B cell (primary cell): ENCODE measurements around the gene HOXB8. TPM values are rescaled to one million over a fixed set of nuclear protein-coding genes. Genes with fewer than 3 reads are reported as not detected.

ENCODE experiments used
- ATAC-seq: fragments of 200-7000 bp; cut with Tn5 transposase; one replicate; pipeline ENCODE4 v1.10.0; 2021; ENCODE audit warnings: low read depth, mild to moderate bottlenecking, moderate number of reproducible peaks, moderate library complexity
- CTCF ChIA-PET: fragments of 350-600 bp; sonication (Branson Sonifier 250); formaldehyde crosslinking; loops from one replicate; lab custom pipeline; 2021; ENCODE audit warnings: antibody characterized with exemption, inconsistent platforms; lab: Charles Lee
- POLR2A ChIA-PET: fragments of 350-600 bp; sonication (Branson Sonifier 250); formaldehyde crosslinking; loops from one replicate; lab custom pipeline; 2021; ENCODE audit warnings: antibody characterized with exemption; lab: Charles Lee
- DNase-seq: peaks from one replicate; pipeline ENCODE4 v3.0.0; 2013
- H2AFZ ChIP-seq: 2 replicates; pipeline ENCODE4 v1.6.1; 2012; ENCODE audit warnings: mild to moderate bottlenecking, low read depth, low read length; ENCODE audit not compliant: insufficient read depth, poor library complexity, severe bottlenecking
- H3K27ac ChIP-seq, 2 donors: 1 replicate in 1 of 2; 2 replicates in 1 of 2; pipeline ENCODE4 v1.5.1; 2012 to 2013; ENCODE audit warnings: low read length in 2 of 2, mild to moderate bottlenecking in 2 of 2, moderate library complexity in 1 of 2
- H3K27me3 ChIP-seq, 4 experiments: fragments of 200-600 bp in 1 of 4; sonication (generic) in 1 of 4; replicated peaks in 1 of 4; 1 replicate in 2 of 4; 2 replicates in 2 of 4; pipeline versions ENCODE4 v1.6.1 to v1.7.0; 2013 to 2016; ENCODE audit warnings: low read length in 3 of 4, mild to moderate bottlenecking in 2 of 4, mixed read lengths in 1 of 4, moderate library complexity in 1 of 4; ENCODE audit not compliant: insufficient read depth in 4 of 4, control insufficient read depth in 3 of 4; ENCODE audit errors: control extremely low read depth in 1 of 4
- H3K36me3 ChIP-seq, 2 experiments: replicated peaks in 1 of 2; 1 replicate in 1 of 2; 2 replicates in 1 of 2; pipeline versions ENCODE4 v1.6.1 to v1.7.1; 2013; ENCODE audit warnings: low read length in 1 of 2; ENCODE audit not compliant: insufficient read depth in 2 of 2, control insufficient read depth in 1 of 2; ENCODE audit errors: control extremely low read depth in 1 of 2, extremely low read depth in 1 of 2
- H3K4me1 ChIP-seq, 2 donors: fragments of 200-600 bp in 1 of 2; sonication (generic) in 1 of 2; 1 replicate in 1 of 2; 2 replicates in 1 of 2; pipeline versions ENCODE4 v1.5.1 to v1.6.1; 2013 to 2017; ENCODE audit warnings: low read length in 2 of 2; ENCODE audit not compliant: control insufficient read depth in 2 of 2, insufficient read depth in 2 of 2
- H3K4me2 ChIP-seq: replicated peaks from 2 replicates; pipeline ENCODE3; 2012; ENCODE audit warnings: mild to moderate bottlenecking, low read depth, low read length; ENCODE audit not compliant: poor library complexity, severe bottlenecking
- H3K4me3 ChIP-seq, 5 experiments: fragments of 200-600 bp in 1 of 5; sonication (generic) in 1 of 5; 1 replicate in 3 of 5; 2 replicates in 2 of 5; pipeline versions ENCODE4 v1.5.1 to v1.7.0; 2011 to 2016; ENCODE audit warnings: low read length in 4 of 5, mild to moderate bottlenecking in 4 of 5, low read depth in 2 of 5, control low read depth in 1 of 5, moderate library complexity in 1 of 5; ENCODE audit not compliant: insufficient read depth in 1 of 5; ENCODE audit errors: control extremely low read depth in 1 of 5, extremely low read depth in 1 of 5
- H3K79me2 ChIP-seq: fragments of 200-600 bp; sonication (generic); one replicate; pipeline ENCODE4 v1.6.0; 2016; ENCODE audit warnings: low read length; ENCODE audit not compliant: control insufficient read depth, insufficient read depth
- H3K9ac ChIP-seq: fragments of 200-600 bp; sonication (generic); 2 replicates; pipeline ENCODE4 v1.6.1; 2017; ENCODE audit warnings: mild to moderate bottlenecking, low read length, moderate library complexity
- H3K9me3 ChIP-seq, 3 donors: one replicate each; pipeline versions ENCODE4 v1.6.1 to v1.7.1; 2013; ENCODE audit warnings: low read length in 2 of 3; ENCODE audit not compliant: control insufficient read depth in 2 of 3, insufficient read depth in 1 of 3; ENCODE audit errors: control extremely low read depth in 1 of 3
- H4K20me1 ChIP-seq: 2 replicates; pipeline ENCODE4 v1.6.0; 2012; ENCODE audit warnings: mild to moderate bottlenecking, low read length; ENCODE audit not compliant: insufficient read depth, control insufficient read depth, poor library complexity, severe bottlenecking
- H3K27ac Mint-ChIP-seq: one replicate; pipeline ENCODE4 v1.8.0; 2021; ENCODE audit warnings: mixed read lengths
- H3K27me3 Mint-ChIP-seq: one replicate; pipeline ENCODE4 v1.8.0; 2021; ENCODE audit warnings: mixed read lengths
- H3K4me1 Mint-ChIP-seq: one replicate; pipeline ENCODE4 v1.8.0; 2021; ENCODE audit warnings: mixed read lengths
- H3K4me3 Mint-ChIP-seq: one replicate; pipeline ENCODE4 v1.8.0; 2021; ENCODE audit warnings: mixed read lengths
- H3K9me3 Mint-ChIP-seq: one replicate; pipeline ENCODE4 v1.8.0; 2022; ENCODE audit warnings: mixed read lengths; ENCODE audit not compliant: insufficient read depth
- CTCF ChIP-seq: fragments of 200-600 bp; IDR thresholded peaks from one replicate; pipeline ENCODE4 v1.8.0; 2022; ENCODE audit warnings: antibody characterized with exemption, mild to moderate bottlenecking
- EZH2 ChIP-seq: IDR thresholded peaks from 2 replicates; pipeline ENCODE4 v1.6.1; 2012; ENCODE audit warnings: borderline replicate concordance, low read depth, mild to moderate bottlenecking, moderate library complexity, low read length; ENCODE audit not compliant: insufficient read depth, poor library complexity, severe bottlenecking
- WGBS: methylation state at CpG from one replicate; pipeline ENCODE4 v1.1.5; 2013; ENCODE audit warnings: missing lambda C conversion rate; ENCODE audit not compliant: insufficient coverage; 5-methylcytosine and 5-hydroxymethylcytosine counted together
- intact Hi-C: fragments of 100-400 bp; cut with micrococcal nuclease; formaldehyde crosslinking; loops from one replicate; pipeline ENCODE4 v1.10.0; 2022
- polyA plus RNA-seq: library from polyadenylated mRNA; depleted of rRNA; stranded (reverse); fragments of >200 nt; gene quantifications from 2 replicates; pipeline ENCODE4 v1.2.3, GENCODE V29; 2012
- total RNA-seq, 2 donors: library from RNA; stranded (reverse); fragments of 120-200 nt in 1 of 2; gene quantifications; 1 replicate in 1 of 2; 2 replicates in 1 of 2; pipeline versions ENCODE4 v1.2.3 to v1.2.4, GENCODE V29; 2013 to 2022

HOXB8 gene
- total and polyA plus RNA-seq, 2 donors (not counting 1 experiment from before 2014, with no cell fraction given): not detected

- H3K9ac ChIP-seq: no peak overlapping the region
- H3K4me3 ChIP-seq: peak overlapping the region in 1 of 5 experiments; percentile 17
- H3K36me3 ChIP-seq: no peaks in the 10 kb centered on the region
- Mint-ChIP-seq H3K27ac (no peak overlapping the region), H3K4me1 (peaks cover 49% of the 10 kb centered on the region), H3K9me3 (no peaks in the 10 kb centered on the region), H3K4me3 (peak overlapping the region; percentile 58), H3K27me3 (peaks cover 97% of the 10 kb centered on the region)
- no peaks in the 10 kb centered on the region for H3K79me2 ChIP-seq
- H3K4me2 ChIP-seq: peak overlapping the region; percentile 53
- H3K9me3 ChIP-seq: peaks cover 0 to 9% (median 0%) of the 10 kb centered on the region in 3 donors
- H3K4me1 ChIP-seq: peaks cover 55 to 59% of the 10 kb centered on the region in 2 donors
- no peak for DNase-seq
- ChIA-PET POLR2A (no interaction called here), CTCF (interaction anchor here (1.4 to 3.2 kb wide), 7 partner anchors 13 to 326 kb away, joined by 3 to 13 read pairs (median 6); no protein-coding TSS in a partner anchor)
- H4K20me1 ChIP-seq: peaks cover 4% of the 10 kb centered on the region
- H3K27me3 ChIP-seq: peaks cover 0 to 99% (median 83%) of the 10 kb centered on the region in 4 experiments
- H3K27ac ChIP-seq: no peak overlapping the region
- no peak overlapping the region for H2AFZ ChIP-seq
- TF ChIP-seq EZH2 (no peak), CTCF (no peak)
- intact Hi-C loops: no loop called here
- no peak for ATAC-seq
- 3% methylated on average over 4 of the region's 10 CpGs for WGBS
Measured at GRCh38 chr17:48589060-48589830, 25.8 kb downstream of the HOXB8 start.

DNA sequence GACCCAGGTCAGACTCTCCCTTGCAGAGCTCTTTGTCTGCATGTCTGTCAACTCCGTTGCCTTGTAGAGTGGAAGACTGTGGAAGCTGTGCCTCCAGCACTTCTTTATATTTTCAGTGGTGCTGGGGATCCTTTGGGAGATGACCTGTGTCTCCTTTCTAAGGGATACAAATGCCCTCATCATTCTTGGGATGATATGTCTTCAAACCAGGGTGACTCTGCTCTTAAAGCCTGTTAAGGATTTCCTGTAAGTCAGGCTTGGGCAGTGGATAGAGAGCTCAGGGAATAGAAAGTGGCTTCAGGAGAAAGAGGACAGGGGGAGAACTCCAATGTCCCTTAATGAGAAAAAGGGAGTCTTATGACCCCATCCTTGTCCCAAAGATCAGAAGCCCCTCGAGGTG lies 26.6 kb downstream of the HOXB8 start:
- intact Hi-C loops: no loop called here
- no peaks in the 10 kb centered on the region for H3K36me3 ChIP-seq
- peaks cover 0 to 100% (median 87%) of the 10 kb centered on the region in 4 experiments for H3K27me3 ChIP-seq
- ChIA-PET POLR2A (no interaction called here), CTCF (interaction anchor here (0.9 to 3.2 kb wide), 9 partner anchors 9 to 328 kb away, joined by 3 to 13 read pairs (median 5); no protein-coding TSS in a partner anchor)
- peaks cover 96% of the 10 kb centered on the region for H3K27me3 Mint-ChIP-seq
- no peaks in the 10 kb centered on the region for H3K9me3 Mint-ChIP-seq
- ATAC-seq: no peak
- peaks cover 43% of the 10 kb centered on the region for H3K4me1 Mint-ChIP-seq
- H3K4me1 ChIP-seq: peaks cover 48 to 55% of the 10 kb centered on the region in 2 donors
- TF ChIP-seq CTCF: no peak
- no peak for TF ChIP-seq EZH2
- no peak overlapping the region for H3K27ac ChIP-seq
- no peak overlapping the region for H3K4me2 ChIP-seq
- no peak overlapping the region for H3K9ac ChIP-seq
- no peaks in the 10 kb centered on the region for H3K79me2 ChIP-seq
- DNase-seq: peak; percentile 12
- H3K4me3 Mint-ChIP-seq: no peak overlapping the region
- H3K27ac Mint-ChIP-seq: no peak overlapping the region
- H4K20me1 ChIP-seq: peaks cover 4% of the 10 kb centered on the region
- H2AFZ ChIP-seq: no peak overlapping the region
- H3K9me3 ChIP-seq: peaks cover 0 to 9% (median 0%) of the 10 kb centered on the region in 3 donors
- no peak overlapping the region for H3K4me3 ChIP-seq
- WGBS: 60% methylated on average over 1 of the region's 2 CpGs
